Parathyroid adenoma (tissue), 2 donors: Measurements from ENCODE around the gene DLGAP4.
"Not testable (repeated sequence)": the region's sequence is repeated elsewhere in the genome, so short reads cannot be mapped to it uniquely, and the experiment has no call there.

Experiments used
- H2AFZ ChIP-seq: fragments of 300-600 bp; sonication (generic); one replicate; pipeline ENCODE4 v1.7.0; 2017; ENCODE audit warnings: antibody characterized with exemption, mild to moderate bottlenecking
- H3K27ac ChIP-seq: fragments of 300-600 bp; sonication (generic); one replicate; pipeline ENCODE4 v1.7.0; 2017
- H3K27me3 ChIP-seq: fragments of 300-600 bp; sonication (generic); one replicate; pipeline ENCODE4 v1.7.0; 2017; ENCODE audit warnings: low read length; ENCODE audit not compliant: control insufficient read depth, insufficient read depth
- H3K36me3 ChIP-seq: fragments of 300-600 bp; sonication (generic); one replicate; pipeline ENCODE4 v1.7.0; 2017; ENCODE audit warnings: low read length; ENCODE audit not compliant: control insufficient read depth, insufficient read depth
- H3K4me1 ChIP-seq: fragments of 300-600 bp; sonication (generic); one replicate; pipeline ENCODE4 v1.7.0; 2017; ENCODE audit warnings: control low read depth
- H3K4me2 ChIP-seq: fragments of 300-600 bp; sonication (generic); one replicate; pipeline ENCODE4 v1.7.0; 2017; ENCODE audit warnings: low read length
- H3K4me3 ChIP-seq: fragments of 300-600 bp; sonication (generic); one replicate; pipeline ENCODE4 v1.7.0; 2017; ENCODE audit warnings: low read depth, low read length
- H3K79me2 ChIP-seq: fragments of 300-600 bp; sonication (generic); one replicate; pipeline ENCODE4 v1.7.0; 2017; ENCODE audit warnings: control low read depth
- H3K9ac ChIP-seq: fragments of 300-600 bp; sonication (generic); one replicate; pipeline ENCODE4 v1.7.0; 2017; ENCODE audit warnings: mild to moderate bottlenecking
- H3K9me3 ChIP-seq: fragments of 300-600 bp; sonication (generic); one replicate; pipeline ENCODE4 v1.7.0; 2017; ENCODE audit warnings: low read length; ENCODE audit not compliant: control insufficient read depth
- CTCF ChIP-seq: fragments of 300-600 bp; sonication (generic); IDR thresholded peaks from one replicate; pipeline ENCODE4 v1.7.0; 2017; ENCODE audit warnings: antibody characterized with exemption, mild to moderate bottlenecking
- donor health status: primary hyperparathyroidism.

Gene DLGAP4

GRCh38 chr20:36521526-36521925, 215.4 kb downstream of the DLGAP4 start:
- no peak overlapping the region for H2AFZ ChIP-seq
- no peaks in the 10 kb centered on the region for H3K79me2 ChIP-seq
- no peak overlapping the region for H3K27ac ChIP-seq
- H3K4me1 ChIP-seq = no peaks in the 10 kb centered on the region
- no peak for TF ChIP-seq CTCF
- no peaks in the 10 kb centered on the region for H3K9me3 ChIP-seq
- no peaks in the 10 kb centered on the region for H3K27me3 ChIP-seq
- no peak overlapping the region for H3K4me2 ChIP-seq
- H3K9ac ChIP-seq = no peak overlapping the region
- no peak overlapping the region for H3K4me3 ChIP-seq
- no peaks in the 10 kb centered on the region for H3K36me3 ChIP-seq

DNA sequence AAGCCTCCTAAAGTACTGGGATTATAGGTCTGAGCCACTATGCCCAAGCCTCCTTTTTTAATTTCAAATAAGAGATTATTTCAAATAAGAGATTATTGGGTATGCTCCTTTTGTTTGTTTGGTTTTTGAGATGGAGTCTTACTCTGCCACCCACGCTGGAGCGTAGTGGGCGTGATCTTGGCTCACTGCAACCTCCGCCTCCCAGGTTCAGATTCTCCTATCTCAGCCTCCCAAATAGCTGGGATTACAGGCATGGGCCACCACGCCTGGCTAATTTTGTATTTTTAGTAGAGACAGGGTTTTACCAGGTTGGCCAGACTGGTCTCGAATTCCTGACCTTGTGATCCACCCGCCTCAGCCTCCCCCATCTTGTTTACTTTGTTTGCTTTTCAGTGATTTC, 216.3 kb downstream of the DLGAP4 start:
- H3K36me3 ChIP-seq, H3K27ac ChIP-seq, H3K79me2 ChIP-seq, H3K9ac ChIP-seq, H2AFZ ChIP-seq, H3K4me1 ChIP-seq, H3K4me3 ChIP-seq, H3K27me3 ChIP-seq, H3K9me3 ChIP-seq, H3K4me2 ChIP-seq: not testable (repeated sequence)

- Histone ChIP-seq H3K9ac (no peak overlapping the region), H3K27ac (no peak overlapping the region), H3K9me3 (no peaks in the 10 kb centered on the region), H2AFZ (no peak overlapping the region), H3K79me2 (no peaks in the 10 kb centered on the region), H3K36me3 (no peaks in the 10 kb centered on the region), H3K4me3 (no peak overlapping the region), H3K4me2 (no peak overlapping the region), H3K4me1 (no peaks in the 10 kb centered on the region), H3K27me3 (no peaks in the 10 kb centered on the region)
- TF ChIP-seq CTCF = no peak
These were observed 217.2 kb downstream of the DLGAP4 start for GRCh38 chr20:36523341-36523740.

- H3K27me3 ChIP-seq = no peaks in the 10 kb centered on the region
- no peak overlapping the region for H3K4me2 ChIP-seq
- no peaks in the 10 kb centered on the region for H3K79me2 ChIP-seq
- no peaks in the 10 kb centered on the region for H3K36me3 ChIP-seq
- no peak overlapping the region for H3K9ac ChIP-seq
- H3K27ac ChIP-seq = no peak overlapping the region
- no peaks in the 10 kb centered on the region for H3K9me3 ChIP-seq
- H3K4me3 ChIP-seq = no peak overlapping the region
- H2AFZ ChIP-seq = no peak overlapping the region
- H3K4me1 ChIP-seq = no peaks in the 10 kb centered on the region
- no peak for TF ChIP-seq CTCF
These were observed 219.7 kb downstream of the DLGAP4 start for GRCh38 chr20:36525620-36526365.

DNA sequence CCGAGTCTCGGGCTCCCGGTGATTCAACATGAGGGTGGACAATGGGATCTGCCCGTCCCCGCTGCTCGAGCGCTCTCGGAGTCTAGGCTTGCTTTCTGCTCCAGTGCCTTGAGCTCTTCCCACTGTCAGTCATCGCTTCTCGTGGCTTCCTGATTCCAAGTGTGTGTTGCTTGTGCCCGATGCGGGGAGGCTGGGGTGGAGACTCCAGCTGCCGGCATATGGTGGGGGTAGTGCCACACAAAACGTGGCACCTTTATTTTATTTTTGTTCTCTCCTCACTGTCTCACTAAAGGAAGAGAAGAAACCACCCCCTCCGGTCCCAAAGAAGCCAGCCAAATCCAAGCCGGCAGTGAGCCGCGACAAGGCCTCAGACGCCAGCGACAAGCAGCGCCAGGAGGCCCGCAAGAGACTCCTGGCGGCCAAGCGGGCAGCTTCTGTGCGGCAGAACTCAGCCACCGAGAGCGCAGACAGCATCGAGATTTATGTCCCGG, 220.4 kb downstream of the DLGAP4 start:
- H2AFZ ChIP-seq = no peak overlapping the region
- TF ChIP-seq CTCF = no peak
- H3K79me2 ChIP-seq = no peaks in the 10 kb centered on the region
- no peaks in the 10 kb centered on the region for H3K36me3 ChIP-seq
- no peak overlapping the region for H3K9ac ChIP-seq
- H3K4me2 ChIP-seq = no peak overlapping the region
- no peaks in the 10 kb centered on the region for H3K9me3 ChIP-seq
- no peak overlapping the region for H3K27ac ChIP-seq
- H3K27me3 ChIP-seq = no peaks in the 10 kb centered on the region
- no peaks in the 10 kb centered on the region for H3K4me1 ChIP-seq
- no peak overlapping the region for H3K4me3 ChIP-seq
